Naive thymus-derived CD4-positive, alpha-beta T cell (primary cell): ENCODE data around the gene LRP3. TPM values are rescaled to one million over a fixed set of nuclear protein-coding genes. Genes with fewer than 3 reads are reported as not detected.

Experiments
- ATAC-seq: fragments of 150-1000 bp; cut with Tn5 transposase; 2 replicates; pipeline ENCODE4 v1.10.0; 2021; ENCODE audit warnings: mild to moderate bottlenecking, moderate library complexity
- CTCF ChIA-PET: fragments of 350-600 bp; sonication (Branson Sonifier 250); formaldehyde crosslinking; loops from one replicate; lab custom pipeline; 2021; ENCODE audit warnings: antibody characterized with exemption; lab: Charles Lee
- POLR2A ChIA-PET: fragments of 350-600 bp; sonication (Branson Sonifier 250); formaldehyde crosslinking; loops from one replicate; lab custom pipeline; 2021; ENCODE audit warnings: antibody characterized with exemption, inconsistent platforms; lab: Charles Lee
- DNase-seq, 9 donors: peaks; one replicate each; pipeline versions ENCODE4 v3.0.0 to v3.0.0-alpha.2; 2020 to 2022; ENCODE audit warnings: mixed read lengths in 1 of 9
- H3K27ac ChIP-seq: one replicate; pipeline ENCODE4 v1.7.0; 2013; ENCODE audit warnings: mild to moderate bottlenecking, low read depth, low read length, moderate library complexity
- H3K27me3 ChIP-seq, 2 donors: one replicate each; pipeline ENCODE4 v1.7.0; 2013; ENCODE audit warnings: low read length in 2 of 2, mild to moderate bottlenecking in 2 of 2, moderate library complexity in 2 of 2; ENCODE audit not compliant: control insufficient read depth in 2 of 2, insufficient read depth in 2 of 2
- H3K36me3 ChIP-seq, 3 experiments: 1 replicate in 2 of 3; 2 replicates in 1 of 3; pipeline ENCODE4 v1.7.0; 2013; ENCODE audit warnings: low read length in 3 of 3, mild to moderate bottlenecking in 3 of 3, moderate library complexity in 1 of 3; ENCODE audit not compliant: insufficient read depth in 3 of 3, control insufficient read depth in 2 of 3
- H3K4me1 ChIP-seq, 2 donors: one replicate each; pipeline ENCODE4 v1.7.0; 2013; ENCODE audit warnings: low read length in 2 of 2, mild to moderate bottlenecking in 2 of 2, moderate library complexity in 1 of 2; ENCODE audit not compliant: control insufficient read depth in 2 of 2, insufficient read depth in 2 of 2
- H3K4me3 ChIP-seq: 2 replicates; pipeline ENCODE4 v1.7.0; 2013; ENCODE audit warnings: mild to moderate bottlenecking, low read length
- H3K9me3 ChIP-seq, 3 experiments: 1 replicate in 2 of 3; 2 replicates in 1 of 3; pipeline ENCODE4 v1.7.0; 2013; ENCODE audit warnings: low read length in 3 of 3; ENCODE audit not compliant: control insufficient read depth in 2 of 3
- H3K27ac Mint-ChIP-seq, 9 donors: one replicate each; pipeline ENCODE4 v1.8.0; 2020 to 2022; ENCODE audit warnings: mixed read lengths in 9 of 9, mild to moderate bottlenecking in 8 of 9, moderate library complexity in 5 of 9, inconsistent platforms in 2 of 9
- H3K27me3 Mint-ChIP-seq, 5 donors: one replicate each; pipeline ENCODE4 v1.8.0; 2021 to 2022; ENCODE audit warnings: mixed read lengths in 5 of 5, mild to moderate bottlenecking in 1 of 5
- H3K36me3 Mint-ChIP-seq, 5 donors: one replicate each; pipeline ENCODE4 v1.8.0; 2020 to 2022; ENCODE audit warnings: mixed read lengths in 5 of 5, mild to moderate bottlenecking in 3 of 5, inconsistent platforms in 1 of 5
- H3K4me1 Mint-ChIP-seq, 7 donors: one replicate each; pipeline ENCODE4 v1.8.0; 2020 to 2022; ENCODE audit warnings: mixed read lengths in 7 of 7, mild to moderate bottlenecking in 3 of 7, inconsistent platforms in 1 of 7
- H3K4me3 Mint-ChIP-seq, 10 donors: one replicate each; pipeline ENCODE4 v1.8.0; 2020 to 2022; ENCODE audit warnings: mild to moderate bottlenecking in 10 of 10, mixed read lengths in 10 of 10, moderate library complexity in 6 of 10, inconsistent platforms in 2 of 10
- H3K9me3 Mint-ChIP-seq, 11 donors: one replicate each; pipeline ENCODE4 v1.8.0; 2020 to 2022; ENCODE audit warnings: mixed read lengths in 11 of 11, mild to moderate bottlenecking in 4 of 11, inconsistent platforms in 1 of 11, moderate library complexity in 1 of 11
- intact Hi-C, 2 donors: fragments of 100-400 bp; cut with micrococcal nuclease; formaldehyde crosslinking; loops; one replicate each; pipeline ENCODE4 v1.15.1; 2023
- polyA plus RNA-seq, 2 donors: library from polyadenylated mRNA; unstranded; fragments of 300-500 nt; fragmentation: Illumina TruSeq; gene quantifications; one replicate each; pipeline ENCODE4 v1.2.3, GENCODE V29; 2021
- total RNA-seq, 6 experiments: library from RNA in 5 of 6; stranded (reverse) in 5 of 6; gene quantifications; 1 replicate in 5 of 6; 2 replicates in 1 of 6; pipeline ENCODE4 v1.2.3 and lab custom pipeline; 2021 to 2026

The LRP3 gene
- total and polyA plus RNA-seq, 7 experiments from 2014 or later = 0.34 to 2.6 (median 0.40) TPM; not detected in 3

DNA sequence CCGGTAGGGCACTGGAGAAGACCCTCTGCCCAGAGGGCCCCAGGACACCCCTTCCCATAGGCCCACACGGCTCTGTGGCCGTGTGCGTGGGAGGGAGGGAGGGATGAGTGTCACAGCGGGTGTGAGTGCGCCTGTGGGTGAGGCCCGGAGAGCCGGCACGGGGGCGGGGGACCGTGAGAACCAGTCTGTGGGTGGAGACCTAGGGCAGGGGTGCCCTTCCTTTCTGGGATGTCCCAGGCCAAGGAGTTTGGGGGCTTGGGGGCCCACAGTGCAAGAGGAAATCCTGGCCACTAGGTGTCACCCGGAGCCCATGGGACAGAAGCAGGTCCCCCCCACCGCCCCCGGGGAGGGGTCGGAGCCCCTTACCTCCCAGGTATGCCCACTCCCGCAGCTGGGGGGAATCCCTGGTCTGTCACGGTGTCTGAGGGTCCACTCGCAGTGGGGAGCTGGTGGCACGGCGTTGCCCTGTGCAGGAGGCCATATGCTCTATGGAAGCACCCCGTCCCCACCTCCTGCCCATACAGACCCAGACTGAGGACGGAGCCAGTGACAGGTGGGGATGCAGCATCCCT is 47.5 kb downstream of the LRP3 start:
- H3K36me3 ChIP-seq = no peaks in the 10 kb centered on the region
- no peak overlapping the region for H3K4me3 Mint-ChIP-seq
- CTCF ChIA-PET = interaction anchor here (1.1 to 1.5 kb wide), 2 partner anchors 166 to 168 kb away, joined by 3 to 11 read pairs; no protein-coding TSS in a partner anchor
- H3K36me3 Mint-ChIP-seq = no peaks in the 10 kb centered on the region
- H3K4me1 ChIP-seq = peaks cover 0 to 20% of the 10 kb centered on the region in 2 donors
- H3K4me3 ChIP-seq = no peak overlapping the region
- H3K27me3 ChIP-seq = no peaks in the 10 kb centered on the region
- H3K27ac ChIP-seq = no peak overlapping the region
- peaks cover 0 to 2% (median 0%) of the 10 kb centered on the region in 7 donors for H3K4me1 Mint-ChIP-seq
- H3K27ac Mint-ChIP-seq = no peak overlapping the region
- peaks cover 0 to 8% (median 0%) of the 10 kb centered on the region in 3 experiments for H3K9me3 ChIP-seq
- H3K9me3 Mint-ChIP-seq = peaks cover 0 to 12% (median 1%) of the 10 kb centered on the region in 11 donors
- intact Hi-C loops = loop anchor here (1.0 to 5.0 kb wide), 3 partner anchors 165 to 531 kb away; no protein-coding TSS in a partner anchor
- no peak for DNase-seq
- peak; percentile 68 for ATAC-seq
- H3K27me3 Mint-ChIP-seq = peaks cover 0 to 10% (median 0%) of the 10 kb centered on the region in 5 donors
- POLR2A ChIA-PET = no interaction called here

DNA sequence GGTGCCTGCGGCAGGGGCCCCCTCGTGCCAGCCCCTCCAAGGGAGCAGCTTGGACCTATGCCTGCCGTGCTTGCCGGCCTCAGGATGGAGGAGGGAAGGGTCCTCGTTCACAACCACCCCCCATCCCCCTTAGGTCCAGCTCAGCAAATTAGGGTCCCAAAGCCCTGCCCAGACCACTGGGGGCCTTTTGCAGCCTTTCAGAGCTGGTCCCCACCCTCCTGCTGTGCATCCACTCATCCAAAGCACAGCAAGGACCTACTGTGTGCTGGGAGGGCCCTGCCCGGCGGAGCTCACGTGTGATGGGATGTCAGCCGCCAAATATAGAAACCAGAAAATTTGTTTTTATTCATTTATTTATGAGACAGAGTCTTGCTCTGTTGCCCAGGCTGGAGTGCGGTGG is 48.0 kb downstream of the LRP3 start:
- peaks cover 0 to 10% (median 0%) of the 10 kb centered on the region in 5 donors for H3K27me3 Mint-ChIP-seq
- intact Hi-C loops = loop anchor here in 1 of 2 donors (5.0 kb wide), 1 partner anchor 530 kb away; no protein-coding TSS in a partner anchor
- POLR2A ChIA-PET = no interaction called here

DNA sequence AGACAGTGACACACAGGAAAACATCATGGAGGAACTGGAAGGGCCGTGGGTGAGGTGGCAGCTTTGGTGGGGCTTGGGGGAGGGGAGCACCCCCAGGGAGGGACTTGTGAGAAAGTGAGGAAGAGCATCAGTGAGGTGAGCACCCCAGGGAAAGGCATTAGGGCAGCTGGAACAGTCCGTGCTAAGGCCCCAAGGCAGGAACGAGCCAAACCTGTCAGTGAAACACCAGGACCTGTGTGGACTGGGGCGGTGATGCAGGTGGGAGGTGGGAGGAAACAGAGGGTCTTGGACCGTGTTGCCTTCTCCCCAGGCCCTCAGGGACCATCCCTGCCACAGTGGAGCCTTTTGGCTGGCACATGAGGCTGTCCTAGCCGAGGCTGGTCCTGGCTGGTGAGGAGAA is 48.8 kb downstream of the LRP3 start:
- no peak overlapping the region for H3K27ac Mint-ChIP-seq
- no peaks in the 10 kb centered on the region for H3K36me3 Mint-ChIP-seq
- CTCF ChIA-PET = no interaction called here
- H3K27me3 Mint-ChIP-seq = peaks cover 0 to 10% (median 0%) of the 10 kb centered on the region in 5 donors
- no peak overlapping the region for H3K27ac ChIP-seq
- ATAC-seq = no peak
- no peak for DNase-seq
- peaks cover 0 to 14% (median 0%) of the 10 kb centered on the region in 11 donors for H3K9me3 Mint-ChIP-seq
- H3K9me3 ChIP-seq = peaks cover 0 to 8% (median 0%) of the 10 kb centered on the region in 3 experiments
- no peak overlapping the region for H3K4me3 ChIP-seq
- no peak overlapping the region for H3K4me3 Mint-ChIP-seq
- peaks cover 0 to 20% of the 10 kb centered on the region in 2 donors for H3K4me1 ChIP-seq
- POLR2A ChIA-PET = no interaction called here
- H3K36me3 ChIP-seq = no peaks in the 10 kb centered on the region
- intact Hi-C loops = loop anchor here in 1 of 2 donors (5.0 kb wide), 1 partner anchor 529 kb away; no protein-coding TSS in a partner anchor
- no peaks in the 10 kb centered on the region for H3K27me3 ChIP-seq
- H3K4me1 Mint-ChIP-seq = peaks cover 0 to 4% (median 0%) of the 10 kb centered on the region in 7 donors

More for the DNA sequence above, 48.0 kb downstream of the LRP3 start:
- no peak for DNase-seq
- Mint-ChIP-seq H3K4me1 (peaks cover 0 to 3% (median 0%) of the 10 kb centered on the region in 7 donors), H3K27ac (no peak overlapping the region), H3K9me3 (peaks cover 0 to 14% (median 1%) of the 10 kb centered on the region in 11 donors), H3K36me3 (no peaks in the 10 kb centered on the region), H3K4me3 (no peak overlapping the region)
- peak; percentile 6 for ATAC-seq
- CTCF ChIA-PET = interaction anchor here (1.5 kb wide), 1 partner anchor 165 kb away, joined by 11 read pairs; no protein-coding TSS in a partner anchor
- H3K9me3 ChIP-seq = peaks cover 0 to 8% (median 0%) of the 10 kb centered on the region in 3 experiments
- H3K4me1 ChIP-seq = peaks cover 0 to 20% of the 10 kb centered on the region in 2 donors
- H3K27ac ChIP-seq = no peak overlapping the region
- no peaks in the 10 kb centered on the region for H3K36me3 ChIP-seq
- no peaks in the 10 kb centered on the region for H3K27me3 ChIP-seq
- H3K4me3 ChIP-seq = no peak overlapping the region

DNA sequence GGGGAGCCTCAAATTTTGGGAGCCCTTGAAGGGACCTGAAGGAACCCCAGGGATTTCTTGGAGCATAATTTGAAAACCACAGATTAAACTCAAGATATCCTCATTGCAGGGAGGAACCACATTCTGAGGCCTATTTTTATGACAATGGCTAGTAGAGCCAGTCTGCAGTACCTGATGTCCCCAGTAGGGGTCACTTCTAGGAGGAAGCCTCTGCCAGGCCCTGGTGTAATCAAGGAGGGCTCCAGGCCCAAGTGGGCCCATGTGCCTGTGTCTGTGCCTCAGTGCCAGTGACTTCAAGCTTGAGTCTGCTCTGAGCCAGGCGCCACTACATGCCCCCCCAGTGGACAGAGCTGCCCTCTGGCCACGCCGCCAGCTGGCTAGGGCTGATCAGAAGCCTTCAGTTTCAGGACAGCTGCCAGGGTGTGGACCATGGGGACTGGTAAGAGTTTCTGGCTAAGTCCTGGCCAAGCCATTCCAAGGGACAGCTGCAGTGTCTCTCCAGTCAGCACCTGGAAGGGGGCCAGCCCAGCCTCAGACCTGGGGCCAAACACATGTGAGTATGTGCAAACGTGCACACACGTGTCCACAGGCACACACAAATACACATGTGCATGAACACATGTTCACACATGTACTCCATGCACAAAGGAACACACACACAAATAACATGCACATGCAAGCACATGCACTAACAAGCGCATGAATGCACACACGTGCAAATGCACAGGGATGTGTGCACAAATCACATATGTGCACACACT is 52.0 kb downstream of the LRP3 start:
- peaks cover 0 to 8% (median 0%) of the 10 kb centered on the region in 3 experiments for H3K9me3 ChIP-seq
- intact Hi-C loops = no loop called here
- Mint-ChIP-seq H3K4me1 (peaks cover 0 to 2% (median 0%) of the 10 kb centered on the region in 7 donors), H3K36me3 (no peaks in the 10 kb centered on the region), H3K9me3 (peaks cover 0 to 14% (median 0%) of the 10 kb centered on the region in 11 donors), H3K27ac (no peak overlapping the region), H3K27me3 (peaks cover 0 to 10% (median 0%) of the 10 kb centered on the region in 5 donors), H3K4me3 (no peak overlapping the region)
- ATAC-seq = no peak
- no peaks in the 10 kb centered on the region for H3K27me3 ChIP-seq
- H3K27ac ChIP-seq = no peak overlapping the region
- no peaks in the 10 kb centered on the region for H3K36me3 ChIP-seq
- ChIA-PET POLR2A (no interaction called here), CTCF (interaction anchor here (1.5 kb wide), 1 partner anchor 162 kb away, joined by 3 read pairs; no protein-coding TSS in a partner anchor)
- peaks cover 0 to 4% of the 10 kb centered on the region in 2 donors for H3K4me1 ChIP-seq
- DNase-seq = no peak
- no peak overlapping the region for H3K4me3 ChIP-seq

DNA sequence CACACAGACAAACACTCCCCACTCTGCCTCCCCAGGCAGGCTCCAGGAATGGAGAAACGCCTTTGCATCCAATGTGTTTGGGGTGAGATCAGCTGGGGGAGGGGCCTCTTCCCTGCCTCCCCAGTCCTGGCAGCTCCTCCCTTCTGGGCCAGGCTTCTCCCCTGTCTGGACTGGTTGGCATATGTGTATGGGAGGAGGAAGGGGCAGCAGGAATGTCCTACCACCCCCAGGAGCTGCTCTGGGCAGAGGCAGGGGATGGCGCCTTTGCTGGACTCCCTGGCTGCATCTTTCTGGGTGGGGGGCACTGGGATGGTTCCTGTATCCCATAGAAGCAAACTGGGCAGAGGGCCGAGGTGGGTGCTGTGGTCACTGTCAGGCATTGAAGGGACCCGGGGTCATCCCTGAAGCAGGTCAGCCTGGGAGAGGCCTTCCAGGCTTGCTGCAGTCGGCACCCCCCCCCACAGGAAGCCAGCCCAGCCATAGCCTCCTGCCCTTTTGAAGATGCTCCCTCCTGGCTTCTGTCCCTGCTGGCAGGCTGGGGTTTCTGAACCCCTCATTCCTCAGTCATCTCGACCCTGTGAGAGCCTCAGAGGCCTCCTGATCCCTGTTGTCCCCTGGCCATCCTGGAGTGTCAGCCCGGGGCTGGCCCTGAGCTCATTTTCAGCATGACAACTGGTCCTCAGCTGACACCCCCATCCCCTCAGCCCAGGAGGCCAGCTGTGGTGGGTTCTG is 52.7 kb downstream of the LRP3 start:
- Mint-ChIP-seq H3K9me3 (peaks cover 0 to 14% (median 0%) of the 10 kb centered on the region in 11 donors), H3K27ac (no peak overlapping the region), H3K36me3 (no peaks in the 10 kb centered on the region), H3K27me3 (peaks cover 0 to 10% (median 0%) of the 10 kb centered on the region in 5 donors), H3K4me3 (no peak overlapping the region), H3K4me1 (peaks cover 0 to 2% (median 0%) of the 10 kb centered on the region in 7 donors)
- ATAC-seq = no peak
- no peak for DNase-seq
- H3K27ac ChIP-seq = no peak overlapping the region
- H3K36me3 ChIP-seq = no peaks in the 10 kb centered on the region
- no peaks in the 10 kb centered on the region for H3K27me3 ChIP-seq
- no peak overlapping the region for H3K4me3 ChIP-seq
- POLR2A ChIA-PET = no interaction called here
- intact Hi-C loops = no loop called here
- CTCF ChIA-PET = interaction anchor here (1.5 kb wide), 1 partner anchor 161 kb away, joined by 3 read pairs; no protein-coding TSS in a partner anchor
- H3K4me1 ChIP-seq = no peaks in the 10 kb centered on the region
- peaks cover 0 to 8% (median 0%) of the 10 kb centered on the region in 3 experiments for H3K9me3 ChIP-seq

DNA sequence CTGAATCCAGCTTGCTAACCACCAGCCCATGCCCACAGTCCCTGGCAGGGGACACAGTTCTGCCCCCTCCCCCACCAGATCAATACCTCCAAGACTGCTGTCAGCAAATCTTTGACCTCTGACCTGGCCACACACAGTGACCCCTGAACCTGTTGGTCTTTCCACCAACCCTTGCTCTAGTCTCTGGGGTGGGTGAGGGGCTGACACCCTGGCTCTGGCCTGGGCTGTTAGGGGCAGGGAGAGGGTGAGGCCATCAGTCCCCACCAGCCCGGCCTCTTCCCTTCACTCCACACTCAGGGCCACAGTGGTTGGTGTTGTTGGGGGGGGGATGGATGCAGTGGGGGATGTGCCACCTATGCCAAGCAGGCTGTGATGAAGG is 53.3 kb downstream of the LRP3 start:
- no peak overlapping the region for H3K4me3 ChIP-seq
- DNase-seq (no peak), ATAC-seq (no peak)
- no peaks in the 10 kb centered on the region for H3K27me3 ChIP-seq
- CTCF ChIA-PET = no interaction called here
- POLR2A ChIA-PET = no interaction called here
- H3K27ac ChIP-seq = no peak overlapping the region
- Mint-ChIP-seq H3K27me3 (peaks cover 0 to 10% (median 0%) of the 10 kb centered on the region in 5 donors), H3K4me3 (no peak overlapping the region), H3K36me3 (no peaks in the 10 kb centered on the region), H3K9me3 (peaks cover 0 to 14% (median 0%) of the 10 kb centered on the region in 11 donors), H3K4me1 (peaks cover 0 to 2% (median 0%) of the 10 kb centered on the region in 7 donors), H3K27ac (no peak overlapping the region)
- peaks cover 0 to 8% (median 0%) of the 10 kb centered on the region in 3 experiments for H3K9me3 ChIP-seq
- intact Hi-C loops = no loop called here
- H3K36me3 ChIP-seq = no peaks in the 10 kb centered on the region
- H3K4me1 ChIP-seq = no peaks in the 10 kb centered on the region
